ENCODE data around the gene RBM42. TPM values are rescaled to one million over a fixed set of nuclear protein-coding genes. Genes with fewer than 3 reads are reported as not detected.
"Not testable (repeated sequence)": the region's sequence is repeated elsewhere in the genome, so short reads cannot be mapped to it uniquely, and the experiment has no call there.

The RBM42 gene
- total RNA-seq, 4 donors from 2014 or later = 63.1 to 112 (median 95.2) TPM

DNA sequence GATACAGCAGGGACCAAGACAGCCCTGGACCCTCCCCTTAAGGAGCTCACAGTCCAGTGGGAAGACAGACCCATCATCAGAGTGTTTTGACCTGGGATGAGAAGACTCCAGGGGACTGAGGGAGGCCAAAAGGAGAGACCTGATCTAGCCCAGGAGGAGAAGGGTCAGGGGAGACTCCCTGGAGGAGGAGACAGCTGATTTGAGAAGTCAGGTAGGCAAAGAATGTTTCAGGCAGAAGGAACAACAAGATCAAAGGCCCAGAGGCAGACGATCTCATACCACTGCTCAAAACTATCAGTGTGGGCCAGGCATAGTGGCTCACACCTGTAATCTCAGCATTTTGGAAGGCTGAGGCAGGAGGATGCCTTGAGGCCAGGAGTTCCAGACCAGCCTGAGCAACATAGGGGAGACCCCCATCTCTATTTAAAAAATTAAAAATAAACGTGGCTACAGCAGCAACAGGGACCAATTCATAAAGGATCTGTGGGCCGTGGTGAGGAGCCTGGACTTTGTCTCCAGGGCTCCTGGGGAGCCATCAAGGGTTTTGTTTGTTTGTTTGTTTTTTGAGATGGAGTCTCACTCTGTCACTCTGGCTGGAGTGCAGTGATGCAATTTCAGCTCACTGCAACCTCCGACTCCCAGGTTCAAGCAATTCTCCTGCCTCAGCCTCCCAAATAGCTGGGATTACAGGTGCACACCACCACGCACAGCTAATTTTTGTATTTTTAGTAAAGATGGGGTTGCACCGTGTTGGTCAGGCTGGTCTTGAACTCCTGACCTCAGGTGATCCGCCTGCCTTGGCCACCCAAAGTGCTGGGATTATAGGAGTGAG lies 17.1 kb downstream of the RBM42 start:
- no peak overlapping the region for H3K4me3 ChIP-seq
- peaks cover 35 to 71% (median 68%) of the 10 kb centered on the region in 4 donors for H3K4me1 ChIP-seq
- no peak for TF ChIP-seq POLR2A (IDR thresholded peaks at IDR 0.05; ENCODE audit: low read depth)
- TF ChIP-seq POLR2AphosphoS5 (IDR thresholded peaks at IDR 0.05) = no peak
- TF ChIP-seq, protein P1, sequence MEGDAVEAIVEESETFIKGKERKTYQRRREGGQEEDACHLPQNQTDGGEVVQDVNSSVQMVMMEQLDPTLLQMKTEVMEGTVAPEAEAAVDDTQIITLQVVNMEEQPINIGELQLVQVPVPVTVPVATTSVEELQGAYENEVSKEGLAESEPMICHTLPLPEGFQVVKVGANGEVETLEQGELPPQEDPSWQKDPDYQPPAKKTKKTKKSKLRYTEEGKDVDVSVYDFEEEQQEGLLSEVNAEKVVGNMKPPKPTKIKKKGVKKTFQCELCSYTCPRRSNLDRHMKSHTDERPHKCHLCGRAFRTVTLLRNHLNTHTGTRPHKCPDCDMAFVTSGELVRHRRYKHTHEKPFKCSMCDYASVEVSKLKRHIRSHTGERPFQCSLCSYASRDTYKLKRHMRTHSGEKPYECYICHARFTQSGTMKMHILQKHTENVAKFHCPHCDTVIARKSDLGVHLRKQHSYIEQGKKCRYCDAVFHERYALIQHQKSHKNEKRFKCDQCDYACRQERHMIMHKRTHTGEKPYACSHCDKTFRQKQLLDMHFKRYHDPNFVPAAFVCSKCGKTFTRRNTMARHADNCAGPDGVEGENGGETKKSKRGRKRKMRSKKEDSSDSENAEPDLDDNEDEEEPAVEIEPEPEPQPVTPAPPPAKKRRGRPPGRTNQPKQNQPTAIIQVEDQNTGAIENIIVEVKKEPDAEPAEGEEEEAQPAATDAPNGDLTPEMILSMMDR (IDR thresholded peaks at IDR 0.05) = no peak
- no peaks in the 10 kb centered on the region for H3K9me3 ChIP-seq
- peaks cover 0 to 11% (median 4%) of the 10 kb centered on the region in 4 donors for H3K36me3 ChIP-seq
- 79% methylated on average over 7 of the region's 7 CpGs for WGBS
- intact Hi-C loops (cut with DNase I) = no loop called here
- no peak for DNase-seq (ENCODE audit: extremely low spot score)
- no peaks in the 10 kb centered on the region for H3K27me3 ChIP-seq
- peak overlapping the region; percentile 83 to 95 (median 88) for H3K27ac ChIP-seq (replicated peaks in 1 of 4)

DNA sequence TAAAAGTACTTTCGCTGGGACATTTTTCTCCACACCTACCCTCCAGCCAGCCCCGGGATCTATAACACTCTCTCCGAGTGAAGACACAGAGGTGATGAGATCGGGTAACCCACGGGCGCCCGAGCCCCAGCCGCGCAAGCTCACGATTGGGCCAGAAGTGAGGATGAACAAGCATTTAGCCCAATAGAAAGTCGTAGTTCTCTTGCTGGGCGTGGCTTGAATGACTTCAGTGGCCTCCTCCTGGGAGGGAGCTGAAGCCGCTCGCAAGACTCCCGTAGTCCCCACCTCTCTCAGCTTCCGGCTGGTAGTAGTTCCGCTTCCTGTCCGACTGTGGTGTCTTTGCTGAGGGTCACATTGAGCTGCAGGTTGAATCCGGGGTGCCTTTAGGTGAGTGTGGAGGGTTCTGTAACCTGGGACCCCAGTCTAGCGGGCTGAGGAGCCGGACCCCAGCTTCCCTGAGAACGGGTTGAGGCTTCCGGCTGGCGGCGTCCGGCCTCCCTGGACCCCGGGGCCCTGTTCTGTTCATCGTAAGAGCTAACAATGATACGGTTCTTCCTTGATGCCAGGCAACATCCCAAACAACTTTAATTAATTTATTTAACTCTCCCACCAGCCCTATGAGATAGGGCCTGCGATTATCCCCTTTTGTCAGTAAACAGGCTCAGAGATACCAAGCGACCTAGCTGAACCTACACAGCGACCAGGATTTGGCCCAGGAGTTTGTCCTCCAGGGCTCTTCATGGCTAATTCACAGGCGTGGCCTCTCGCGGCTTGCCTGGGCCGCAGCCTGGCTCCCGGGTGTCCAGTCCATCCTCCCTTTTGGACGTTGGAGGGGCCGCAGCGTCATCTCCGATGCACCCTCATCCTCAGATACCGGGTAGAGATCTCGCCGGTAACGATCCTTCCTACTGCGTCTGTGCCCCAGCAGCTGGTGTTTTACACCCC lies 19.5 kb downstream of the RBM42 start, which contains the start of gene COX6B1:
COX6B1 (plus strand) TSS at position 307 of the 945 bp plus-strand sequence. CDS start 2,921 bp downstream, outside the sequence.
- no peaks in the 10 kb centered on the region for H3K9me3 ChIP-seq
- peak; percentile 98 for DNase-seq (ENCODE audit: extremely low spot score)
- peak within 1 kb of the TSS; percentile 84 to 89 (median 88) for H3K27ac ChIP-seq (replicated peaks in 1 of 4)
- H3K4me3 ChIP-seq = peak within 1 kb of the TSS; percentile 63 to 84 (median 77)
- no peaks in the 10 kb centered on the region for H3K27me3 ChIP-seq
- H3K4me1 ChIP-seq = peaks cover 30 to 59% (median 53%) of the 10 kb centered on the region in 4 donors
- WGBS = under 1% methylated on average over 29 of the region's 46 CpGs
- TF ChIP-seq POLR2AphosphoS5 (IDR thresholded peaks at IDR 0.05) = peak; percentile 93
- TF ChIP-seq, protein P1 (IDR thresholded peaks at IDR 0.05) = no peak
- TF ChIP-seq EP300 (IDR thresholded peaks at IDR 0.05) = no peak
- TF ChIP-seq POLR2A (IDR thresholded peaks at IDR 0.05; ENCODE audit: low read depth) = peak; percentile 36
- peaks cover 18 to 35% (median 27%) of the 10 kb centered on the region in 4 donors for H3K36me3 ChIP-seq
- intact Hi-C loops (cut with DNase I) = no loop called here

DNA sequence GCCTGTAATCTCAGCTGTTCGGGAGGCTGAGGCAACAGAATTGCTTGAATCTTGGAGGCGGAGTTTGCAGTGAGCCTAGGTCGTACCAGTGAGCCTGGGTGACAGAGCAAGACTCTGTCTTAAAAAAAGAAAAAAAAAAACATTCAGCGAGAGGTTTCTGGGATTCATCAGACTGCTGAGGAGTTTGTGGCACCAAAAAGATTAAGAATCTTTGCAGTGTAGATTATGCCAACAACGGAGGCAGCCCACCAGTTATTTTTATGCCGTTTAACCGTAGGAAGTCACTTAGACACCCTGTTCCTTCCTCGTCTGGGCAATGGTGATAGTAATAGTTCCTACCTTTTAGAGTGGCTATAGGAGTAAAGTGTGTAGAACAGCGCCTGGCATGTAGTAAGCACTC lies 21.7 kb downstream of the RBM42 start:
- H3K9me3 ChIP-seq = no peaks in the 10 kb centered on the region
- H3K4me1 ChIP-seq = peaks cover 21 to 38% (median 32%) of the 10 kb centered on the region in 4 donors
- WGBS = 75% methylated on average over 9 of the region's 9 CpGs
- no peak overlapping the region for H3K4me3 ChIP-seq
- TF ChIP-seq POLR2A (IDR thresholded peaks at IDR 0.05; ENCODE audit: low read depth) (no peak), EP300 (IDR thresholded peaks at IDR 0.05) (no peak), POLR2AphosphoS5 (IDR thresholded peaks at IDR 0.05) (no peak)
- TF ChIP-seq, protein P1 (IDR thresholded peaks at IDR 0.05) = no peak
- intact Hi-C loops (cut with DNase I) = no loop called here
- no peaks in the 10 kb centered on the region for H3K27me3 ChIP-seq
- H3K36me3 ChIP-seq = peaks cover 39 to 58% (median 50%) of the 10 kb centered on the region in 4 donors
- no peak for DNase-seq (ENCODE audit: extremely low spot score)
- no peak overlapping the region for H3K27ac ChIP-seq (replicated peaks in 1 of 4)

DNA sequence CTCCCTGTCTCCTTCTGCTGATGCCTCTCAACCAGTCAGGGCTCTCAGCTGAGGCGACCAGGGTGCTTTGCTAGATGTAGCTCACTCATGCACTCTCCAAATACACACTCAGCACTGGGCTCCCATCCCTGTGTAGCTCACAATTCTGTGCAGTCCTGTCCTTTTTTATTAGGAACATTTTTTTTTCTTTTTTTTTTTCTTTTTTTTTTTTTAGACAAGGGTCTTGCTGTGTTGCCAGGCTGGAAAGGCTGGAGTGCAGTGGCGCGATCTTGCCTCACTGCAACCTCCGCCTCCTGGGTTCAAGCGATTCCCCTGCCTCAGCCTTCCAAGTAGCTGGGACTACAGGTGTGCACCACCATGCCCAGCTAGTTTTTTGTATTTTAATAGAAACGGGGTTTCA lies 26.0 kb downstream of the RBM42 start:
- H3K4me3 ChIP-seq; H3K9me3 ChIP-seq; DNase-seq (ENCODE audit: extremely low spot score); intact Hi-C loops (cut with DNase I); H3K27ac ChIP-seq (replicated peaks in 1 of 4); H3K27me3 ChIP-seq: not testable (repeated sequence)
- Histone ChIP-seq H3K36me3 (peaks cover 66 to 99% (median 92%) of the 10 kb centered on the region in 4 donors), H3K4me1 (peaks cover 10 to 18% (median 13%) of the 10 kb centered on the region in 4 donors)
- WGBS = 98% methylated on average over 6 of the region's 6 CpGs
